A549 (cell line): ENCODE data around the gene REEP6. TPM values are rescaled to one million over a fixed set of nuclear protein-coding genes. Genes with fewer than 3 reads are reported as not detected.

Experiments used
- ATAC-seq, 2 experiments: fragments of 200-7000 bp in 1 of 2; fragments of >200 bp in 1 of 2; cut with Nextera tagmentation in 1 of 2; cut with Tn5 transposase in 1 of 2; 3 replicates each; pipeline versions ENCODE4 v1.8.0 to v1.9.1; 2018 to 2020; ENCODE audit warnings: mild to moderate bottlenecking in 1 of 2, moderate library complexity in 1 of 2
- CTCF ChIA-PET: fragments of 300-600 bp; sonication (Branson Sonifier 250); formaldehyde crosslinking; extraction: SDS; loops from one replicate; lab custom pipeline; 2021; ENCODE audit warnings: antibody characterized with exemption, inconsistent platforms; lab: Yijun Ruan, JAX
- POLR2A ChIA-PET: fragments of 350-600 bp; formaldehyde crosslinking; extraction: SDS; loops from one replicate; lab custom pipeline; 2021; ENCODE audit warnings: antibody characterized with exemption, inconsistent platforms; lab: Yijun Ruan, JAX
- DNase-seq, 2 experiments: peaks; one replicate each; pipeline versions ENCODE4 v3.0.0 to v3.0.0-alpha.2; 2011 to 2016; ENCODE audit warnings: low read depth in 1 of 2, low spot score in 1 of 2
- FAIRE-seq: peaks from 2 replicates; lab custom pipeline; 2011; peaks lifted over from hg19 to GRCh38; lab: Jason Lieb, UNC
- H3K27ac ChIP-seq, 2 experiments: fragments of >200 bp; sonication (Bioruptor Twin); formaldehyde crosslinking; 3 replicates each; pipeline ENCODE4 v1.5.1; 2016 to 2017
- H3K4me1 ChIP-seq: fragments of >200 bp; sonication (Bioruptor Twin); formaldehyde crosslinking; 3 replicates; pipeline ENCODE4 v1.6.1; 2016
- H3K4me2 ChIP-seq: fragments of >200 bp; sonication (Bioruptor Twin); formaldehyde crosslinking; 3 replicates; pipeline ENCODE4 v1.6.1; 2016
- H3K4me3 ChIP-seq: fragments of >200 bp; sonication (Bioruptor Twin); formaldehyde crosslinking; 3 replicates; pipeline ENCODE4 v1.5.1; 2016
- H3K9me3 ChIP-seq: fragments of >200 bp; sonication (Bioruptor Twin); formaldehyde crosslinking; 3 replicates; pipeline ENCODE4 v1.6.1; 2016
- BHLHE40 ChIP-seq: IDR thresholded peaks from 2 replicates; pipeline ENCODE4 v1.6.1; 2012; ENCODE audit warnings: low read depth, low read length, inconsistent platforms
- CBX2 ChIP-seq: fragments of 200-600 bp; sonication (generic); IDR thresholded peaks from 2 replicates; pipeline ENCODE4 v1.6.1; 2016; ENCODE audit warnings: low read depth, mild to moderate bottlenecking, borderline replicate concordance
- CHD2 ChIP-seq: fragments of 150-350 bp; IDR thresholded peaks from 2 replicates; pipeline ENCODE4 v1.6.1; 2014; ENCODE audit warnings: low read length; ENCODE audit not compliant: partially characterized antibody
- EHMT2 ChIP-seq: fragments of 200-600 bp; sonication (generic); IDR thresholded peaks from 2 replicates; pipeline ENCODE4 v1.6.1; 2016; ENCODE audit warnings: antibody characterized with exemption, low read depth, mild to moderate bottlenecking, moderate library complexity
- ESRRA ChIP-seq: fragments of 150-350 bp; IDR thresholded peaks from 2 replicates; pipeline ENCODE4 v1.6.1; 2014; ENCODE audit warnings: mild to moderate bottlenecking, low read length, borderline replicate concordance
- FOSB ChIP-seq: fragments of 250-450 bp; sonication (Bioruptor Pico); IDR thresholded peaks from 2 replicates; pipeline ENCODE4 v1.5.0; 2020; ENCODE audit warnings: mild to moderate bottlenecking, moderate library complexity
- FOSL2 ChIP-seq, 2 experiments: fragments of 450-650 bp in 1 of 2; fragments of >200 bp in 1 of 2; sonication (Bioruptor Twin) in 1 of 2; formaldehyde crosslinking; IDR thresholded peaks; 2 replicates each; pipeline versions ENCODE4 v1.5.0 to v1.6.1; 2016 to 2020; ENCODE audit warnings: mild to moderate bottlenecking in 1 of 2, moderate library complexity in 1 of 2
- FOXS1 ChIP-seq: fragments of 250-450 bp; sonication (Bioruptor Pico); IDR thresholded peaks from 2 replicates; pipeline ENCODE4 v1.5.0; 2020; ENCODE audit warnings: mild to moderate bottlenecking, moderate library complexity
- HEYL ChIP-seq: fragments of 250-450 bp; sonication (Bioruptor Pico); IDR thresholded peaks from 2 replicates; pipeline ENCODE4 v1.8.0; 2021; ENCODE audit warnings: mild to moderate bottlenecking, moderate library complexity
- HOXB13 ChIP-seq: fragments of 250-450 bp; sonication (Bioruptor Pico); IDR thresholded peaks from 2 replicates; pipeline ENCODE4 v1.5.0; 2020; ENCODE audit warnings: low read depth, mild to moderate bottlenecking, moderate library complexity
- KDM1A ChIP-seq: fragments of 200-600 bp; sonication (generic); IDR thresholded peaks from 2 replicates; pipeline ENCODE4 v1.6.1; 2016; ENCODE audit warnings: low read depth, mild to moderate bottlenecking
- KDM5A ChIP-seq: fragments of 200-600 bp; sonication (generic); IDR thresholded peaks from 2 replicates; pipeline ENCODE4 v1.6.1; 2016; ENCODE audit warnings: antibody characterized with exemption, mild to moderate bottlenecking
- MAFK ChIP-seq: fragments of 450-650 bp; IDR thresholded peaks from 2 replicates; pipeline ENCODE4 v1.6.1; 2014; ENCODE audit not compliant: partially characterized antibody
- MYC ChIP-seq: IDR thresholded peaks from 2 replicates; pipeline ENCODE4 v1.6.1; 2012; ENCODE audit warnings: mild to moderate bottlenecking, inconsistent platforms, low read length, improper control_type of control experiment, borderline replicate concordance
- NFE2L2 ChIP-seq: fragments of 150-350 bp; conservative IDR thresholded peaks from 2 replicates; pipeline ENCODE4 v1.6.1; 2014; ENCODE audit warnings: low read length
- NR3C1 ChIP-seq: fragments of >200 bp; sonication (Bioruptor Twin); formaldehyde crosslinking; IDR thresholded peaks from 3 replicates; pipeline ENCODE4 v1.6.1; 2017
- PHF8 ChIP-seq: fragments of 200-600 bp; sonication (generic); IDR thresholded peaks from 2 replicates; pipeline ENCODE4 v1.6.1; 2016; ENCODE audit warnings: low read depth, mild to moderate bottlenecking, antibody characterized with exemption, moderate library complexity, borderline replicate concordance
- RAD21 ChIP-seq, 2 experiments: fragments of >200 bp in 1 of 2; sonication (Bioruptor Twin) in 1 of 2; formaldehyde crosslinking in 1 of 2; IDR thresholded peaks in 1 of 2; conservative IDR thresholded peaks in 1 of 2; 2 replicates in 1 of 2; 3 replicates in 1 of 2; pipeline ENCODE4 v1.6.1; 2012 to 2018; ENCODE audit warnings: inconsistent platforms in 1 of 2
- WGBS: methylation state at CpG from one replicate; pipeline ENCODE4 v1.1.6; 2017; ENCODE audit errors: missing lambda C conversion rate; 5-methylcytosine and 5-hydroxymethylcytosine counted together
- polyA plus RNA-seq, 4 experiments: library from polyadenylated mRNA; depleted of rRNA in 3 of 4; stranded (reverse); fragments of >200 nt; fragmentation: RNase III in 1 of 4; extraction: RNeasy Plus Mini Kit Qiagen cat#74134 plus additional on column Dnase treatment in 1 of 4; gene quantifications; 2 replicates in 3 of 4; 3 replicates in 1 of 4; pipeline ENCODE4 v1.2.3, GENCODE V29; 2011 to 2017
- TF ChIP-seq, protein P1 (sequence below): fragments of 150-350 bp; IDR thresholded peaks from 2 replicates; pipeline ENCODE4 v1.6.1; 2014; ENCODE audit warnings: low read depth, mild to moderate bottlenecking, low read length
- TF ChIP-seq, protein P2 (sequence below): fragments of >200 bp; sonication (Bioruptor Twin); formaldehyde crosslinking; IDR thresholded peaks from 3 replicates; pipeline ENCODE4 v1.5.1; 2016
- TF ChIP-seq, protein P3 (sequence below): IDR thresholded peaks from 2 replicates; pipeline ENCODE4 v1.6.1; 2012
- TF ChIP-seq, protein P4 (sequence below): fragments of 250-450 bp; sonication (Bioruptor Pico); IDR thresholded peaks from 2 replicates; pipeline ENCODE4 v1.5.0; 2020; ENCODE audit warnings: low read depth, mild to moderate bottlenecking, moderate library complexity

Gene REEP6
- polyA plus RNA-seq, 2 of the 4 experiments (the other 2 are of a cell fraction) = 1.8 to 4.8 TPM

DNA sequence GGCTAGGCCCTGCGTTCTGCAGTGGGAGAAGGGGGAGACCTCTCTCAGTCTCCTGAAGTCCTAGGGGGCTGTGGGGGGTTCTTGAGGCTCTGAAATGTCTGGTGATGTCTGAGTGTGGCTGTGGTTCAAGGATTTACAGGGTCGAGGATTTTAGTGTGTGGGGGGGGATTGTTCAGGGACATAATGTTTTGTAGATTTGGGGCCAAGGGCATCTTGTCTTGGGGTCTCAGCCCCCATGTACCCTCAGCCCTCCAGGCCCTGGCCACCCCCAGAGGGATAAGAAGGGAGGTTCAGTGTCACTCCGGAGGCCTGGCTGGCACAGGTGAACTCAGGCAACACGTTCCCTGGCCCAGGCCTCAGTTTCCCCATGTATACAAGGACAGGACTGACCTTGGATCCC is 43.5 kb upstream of the REEP6 start:
- Histone ChIP-seq H3K4me1 (peaks cover 35% of the 10 kb centered on the region), H3K9me3 (no peaks in the 10 kb centered on the region), H3K27ac (no peak overlapping the region), H3K4me3 (no peak overlapping the region), H3K4me2 (no peak overlapping the region; the same call in 2 of the 3 replicates)
- ChIA-PET CTCF (interaction anchor here (1.0 kb wide), 1 partner anchor 21 kb away, joined by 3 read pairs; no protein-coding TSS in a partner anchor), POLR2A (no interaction called here)
- no peak for DNase-seq
- TF ChIP-seq FOXS1 (CRISPR knock-in tag) = no peak
- TF ChIP-seq, protein P1, sequence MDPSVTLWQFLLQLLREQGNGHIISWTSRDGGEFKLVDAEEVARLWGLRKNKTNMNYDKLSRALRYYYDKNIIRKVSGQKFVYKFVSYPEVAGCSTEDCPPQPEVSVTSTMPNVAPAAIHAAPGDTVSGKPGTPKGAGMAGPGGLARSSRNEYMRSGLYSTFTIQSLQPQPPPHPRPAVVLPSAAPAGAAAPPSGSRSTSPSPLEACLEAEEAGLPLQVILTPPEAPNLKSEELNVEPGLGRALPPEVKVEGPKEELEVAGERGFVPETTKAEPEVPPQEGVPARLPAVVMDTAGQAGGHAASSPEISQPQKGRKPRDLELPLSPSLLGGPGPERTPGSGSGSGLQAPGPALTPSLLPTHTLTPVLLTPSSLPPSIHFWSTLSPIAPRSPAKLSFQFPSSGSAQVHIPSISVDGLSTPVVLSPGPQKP = no peak
- TF ChIP-seq HOXB13 = no peak
- TF ChIP-seq KDM1A = no peak
- no peak for TF ChIP-seq MAFK
- TF ChIP-seq EHMT2 = no peak
- TF ChIP-seq, protein P2, sequence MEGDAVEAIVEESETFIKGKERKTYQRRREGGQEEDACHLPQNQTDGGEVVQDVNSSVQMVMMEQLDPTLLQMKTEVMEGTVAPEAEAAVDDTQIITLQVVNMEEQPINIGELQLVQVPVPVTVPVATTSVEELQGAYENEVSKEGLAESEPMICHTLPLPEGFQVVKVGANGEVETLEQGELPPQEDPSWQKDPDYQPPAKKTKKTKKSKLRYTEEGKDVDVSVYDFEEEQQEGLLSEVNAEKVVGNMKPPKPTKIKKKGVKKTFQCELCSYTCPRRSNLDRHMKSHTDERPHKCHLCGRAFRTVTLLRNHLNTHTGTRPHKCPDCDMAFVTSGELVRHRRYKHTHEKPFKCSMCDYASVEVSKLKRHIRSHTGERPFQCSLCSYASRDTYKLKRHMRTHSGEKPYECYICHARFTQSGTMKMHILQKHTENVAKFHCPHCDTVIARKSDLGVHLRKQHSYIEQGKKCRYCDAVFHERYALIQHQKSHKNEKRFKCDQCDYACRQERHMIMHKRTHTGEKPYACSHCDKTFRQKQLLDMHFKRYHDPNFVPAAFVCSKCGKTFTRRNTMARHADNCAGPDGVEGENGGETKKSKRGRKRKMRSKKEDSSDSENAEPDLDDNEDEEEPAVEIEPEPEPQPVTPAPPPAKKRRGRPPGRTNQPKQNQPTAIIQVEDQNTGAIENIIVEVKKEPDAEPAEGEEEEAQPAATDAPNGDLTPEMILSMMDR = no peak
- no peak for TF ChIP-seq RAD21 (conservative IDR thresholded peaks at IDR 0.05 in 1 of 2, IDR thresholded peaks at IDR 0.05 in 1 of 2)
- TF ChIP-seq, protein P3, sequence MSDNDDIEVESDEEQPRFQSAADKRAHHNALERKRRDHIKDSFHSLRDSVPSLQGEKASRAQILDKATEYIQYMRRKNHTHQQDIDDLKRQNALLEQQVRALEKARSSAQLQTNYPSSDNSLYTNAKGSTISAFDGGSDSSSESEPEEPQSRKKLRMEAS = no peak
- TF ChIP-seq PHF8 = no peak
- no peak for TF ChIP-seq FOSL2 (IDR thresholded peaks at IDR 0.05)
- TF ChIP-seq FOSL2 (CRISPR knock-in tag; IDR thresholded peaks at IDR 0.05) = no peak
- TF ChIP-seq KDM5A = no peak
- TF ChIP-seq NR3C1 = no peak
- no peak for TF ChIP-seq HEYL (CRISPR knock-in tag)
- no peak for TF ChIP-seq ESRRA
- ATAC-seq = no peak
- WGBS = 11% methylated on average over 1 of the region's 4 CpGs
- FAIRE-seq = no peak

DNA sequence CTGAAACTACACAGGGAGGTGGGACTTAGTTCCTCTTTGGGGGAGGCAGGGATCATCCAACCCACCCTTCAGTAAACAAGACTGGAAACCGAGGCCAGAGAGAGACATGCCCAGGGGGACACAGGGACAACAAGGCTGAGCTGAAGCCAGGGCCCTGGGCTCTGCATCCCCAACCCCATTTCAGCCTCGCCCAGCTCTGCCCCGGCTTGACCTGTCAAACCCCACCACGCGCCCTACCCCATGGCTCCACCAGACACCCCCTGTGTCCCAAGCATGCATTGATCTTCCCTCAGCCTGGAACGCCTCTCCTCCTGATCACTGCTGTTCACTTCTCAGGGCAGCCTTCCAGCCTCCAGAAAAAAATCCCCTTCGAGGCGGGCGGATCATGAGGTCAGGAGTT is 43.0 kb upstream of the REEP6 start:
- Histone ChIP-seq H3K27ac (no peak overlapping the region), H3K4me1 (peaks cover 32% of the 10 kb centered on the region), H3K9me3 (no peaks in the 10 kb centered on the region), H3K4me3 (no peak overlapping the region), H3K4me2 (no peak overlapping the region)
- POLR2A ChIA-PET = no interaction called here
- 88% methylated on average over 9 of the region's 9 CpGs for WGBS
- ATAC-seq (no peak), FAIRE-seq (no peak), DNase-seq (no peak)
- CTCF ChIA-PET = no interaction called here
- TF ChIP-seq FOSB (no peak), KDM5A (no peak), BHLHE40 (no peak), MYC (no peak), NFE2L2 (no peak), EHMT2 (no peak), CBX2 (no peak), CHD2 (no peak)
- TF ChIP-seq, protein P3 = no peak
- TF ChIP-seq, protein P4, sequence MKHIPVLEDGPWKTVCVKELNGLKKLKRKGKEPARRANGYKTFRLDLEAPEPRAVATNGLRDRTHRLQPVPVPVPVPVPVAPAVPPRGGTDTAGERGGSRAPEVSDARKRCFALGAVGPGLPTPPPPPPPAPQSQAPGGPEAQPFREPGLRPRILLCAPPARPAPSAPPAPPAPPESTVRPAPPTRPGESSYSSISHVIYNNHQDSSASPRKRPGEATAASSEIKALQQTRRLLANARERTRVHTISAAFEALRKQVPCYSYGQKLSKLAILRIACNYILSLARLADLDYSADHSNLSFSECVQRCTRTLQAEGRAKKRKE (CRISPR knock-in tag) = no peak
